K562 (cell line): ENCODE results near the gene RERE. TPM values are rescaled to one million over a fixed set of nuclear protein-coding genes. Genes with fewer than 3 reads are reported as not detected.

ENCODE experiments used
- ATAC-seq: fragments of 200-7000 bp; cut with Tn5 transposase; 3 replicates; pipeline ENCODE4 v1.9.1; 2020; ENCODE audit warnings: moderate library complexity
- BruUV-seq: library from RNA; stranded (reverse); fragments of 400-500 nt; replicated peaks from 2 replicates; lab custom pipeline; 2021; lab: Mats Ljungman, UMichigan
- CTCF ChIA-PET: fragments of 300-600 bp; formaldehyde crosslinking; extraction: SDS; loops from one replicate; lab custom pipeline; 2021; ENCODE audit warnings: low intra/inter-chr PET ratio; lab: Yijun Ruan, JAX
- POLR2A ChIA-PET: fragments of 300-600, 350-650 bp; sonication (Branson Sonifier 250); formaldehyde crosslinking; extraction: SDS; loops from one replicate; lab custom pipeline; 2021; ENCODE audit warnings: antibody characterized with exemption, inconsistent platforms; lab: Yijun Ruan, JAX
- DNase-seq, 4 experiments: peaks; one replicate each; pipeline versions ENCODE4 v3.0.0 to v3.0.0-alpha.2; 2011 to 2018; ENCODE audit warnings: low spot score in 3 of 4, mixed read lengths in 3 of 4; ENCODE audit errors: extremely low read depth in 1 of 4
- FAIRE-seq: peaks from 2 replicates; lab custom pipeline; 2011; peaks lifted over from hg19 to GRCh38; lab: Jason Lieb, UNC
- H2AFZ ChIP-seq: 2 replicates; pipeline ENCODE4 v1.6.0; 2011; ENCODE audit warnings: low read depth, low read length, control low read depth, inconsistent platforms
- H3K27ac ChIP-seq: fragments of 200-600 bp; 3 replicates; pipeline ENCODE4 v1.8.0; 2011; ENCODE audit warnings: low read depth, mild to moderate bottlenecking, control low read depth, inconsistent platforms, low read length, moderate library complexity, mixed read lengths; ENCODE audit errors: extremely low read depth
- H3K27me3 ChIP-seq, 2 experiments: fragments of 300-600 bp in 1 of 2; 2 replicates in 1 of 2; 3 replicates in 1 of 2; pipeline versions ENCODE4 v1.6.0 to v1.8.0; 2011; ENCODE audit warnings: inconsistent platforms in 2 of 2, low read length in 2 of 2, mild to moderate bottlenecking in 1 of 2, mixed read lengths in 1 of 2, moderate library complexity in 1 of 2; ENCODE audit not compliant: control insufficient read depth in 2 of 2, insufficient read depth in 2 of 2
- H3K36me3 ChIP-seq: fragments of 300-600 bp; 3 replicates; pipeline ENCODE4 v1.8.0; 2011; ENCODE audit warnings: mild to moderate bottlenecking, low read length, inconsistent platforms; ENCODE audit not compliant: control insufficient read depth, insufficient read depth
- H3K4me1 ChIP-seq, 2 experiments: fragments of 200-600 bp in 1 of 2; replicated peaks in 1 of 2; 2 replicates in 1 of 2; 3 replicates in 1 of 2; pipeline versions ENCODE4 v1.5.1 to v1.8.0; 2011; ENCODE audit warnings: inconsistent platforms in 2 of 2, low read length in 2 of 2, mild to moderate bottlenecking in 1 of 2, mixed read lengths in 1 of 2, moderate library complexity in 1 of 2; ENCODE audit not compliant: control insufficient read depth in 2 of 2, insufficient read depth in 2 of 2
- H3K4me2 ChIP-seq: 2 replicates; pipeline ENCODE4 v1.6.1; 2011; ENCODE audit warnings: low read length, control low read depth, inconsistent platforms, mixed read lengths; ENCODE audit not compliant: insufficient read depth
- H3K4me3 ChIP-seq: fragments of 200-600 bp; sonication (generic), shearing (Covaris generic); 2 replicates; pipeline ENCODE4 v1.5.1; 2016; ENCODE audit warnings: control low read depth, inconsistent platforms
- H3K79me2 ChIP-seq: fragments of 200-600 bp; 3 replicates; pipeline ENCODE4 v1.8.0; 2011; ENCODE audit warnings: low read length, inconsistent platforms; ENCODE audit not compliant: control insufficient read depth, insufficient read depth
- H3K9ac ChIP-seq, 2 experiments: 2 replicates each; pipeline versions ENCODE4 v1.6.0 to v1.6.1; 2011; ENCODE audit warnings: low read depth in 2 of 2, low read length in 2 of 2, control low read depth in 1 of 2, inconsistent platforms in 1 of 2, mild to moderate bottlenecking in 1 of 2, mixed read lengths in 1 of 2; ENCODE audit not compliant: insufficient read depth in 1 of 2
- H3K9me1 ChIP-seq: one replicate; pipeline ENCODE4 v1.6.0; 2011; ENCODE audit warnings: inconsistent platforms, mild to moderate bottlenecking, low read length, moderate library complexity; ENCODE audit not compliant: control insufficient read depth, insufficient read depth
- H3K9me3 ChIP-seq: replicated peaks from 2 replicates; pipeline ENCODE4 v1.5.1; 2011; ENCODE audit warnings: low read depth, low read length, inconsistent platforms; ENCODE audit not compliant: control insufficient read depth, insufficient read depth
- H4K20me1 ChIP-seq: replicated peaks from 2 replicates; pipeline ENCODE4 v1.6.1; 2011; ENCODE audit warnings: low read length, inconsistent platforms, mixed read lengths; ENCODE audit not compliant: control insufficient read depth, insufficient read depth
- ZFP36 ChIP-seq: fragments of 150-350 bp; IDR thresholded peaks from 2 replicates; pipeline ENCODE4 v1.6.1; 2018; ENCODE audit warnings: low read length, low read depth; ENCODE audit not compliant: partially characterized antibody
- ZNF75A ChIP-seq: fragments of 450-650 bp; formaldehyde crosslinking; IDR thresholded peaks from 2 replicates; pipeline ENCODE4 v1.4.0; 2020; ENCODE audit warnings: mild to moderate bottlenecking
- WGBS: fragments of 100-300 bp; shearing (Covaris generic); methylation state at CpG from one replicate; pipeline ENCODE4 v1.1.6; 2016; ENCODE audit warnings: low coverage, mixed read lengths; ENCODE audit not compliant: insufficient coverage; ENCODE audit errors: missing lambda C conversion rate; 5-methylcytosine and 5-hydroxymethylcytosine counted together
- in situ Hi-C: fragments of 300-500 bp; cut with MboI; formaldehyde crosslinking; loops from 4 replicates; pipeline ENCODE4 v1.15.0; 2018; ENCODE audit warnings: inconsistent platforms, mixed read lengths
- intact Hi-C: fragments of 100-400 bp; cut with micrococcal nuclease; formaldehyde crosslinking; loops from 2 replicates; pipeline ENCODE4 v1.14.2; 2022
- polyA plus RNA-seq, 8 experiments: library from polyadenylated mRNA; depleted of rRNA in 4 of 8; stranded (reverse) in 5 of 8; unstranded in 3 of 8; fragments of >200 nt; fragmentation: Nextera tagmentation in 2 of 8; fragmentation: Illumina TruSeq in 1 of 8; extraction: Ambion mirVana in 2 of 8; extraction: Trizol in 1 of 8; gene quantifications; 2 replicates each; pipeline versions ENCODE4 v1.2.1 to v1.2.3, GENCODE V29; 2011 to 2014; ENCODE audit warnings: inconsistent platforms in 1 of 8, missing spikeins in 1 of 8
- total RNA-seq, 7 experiments: library from RNA; depleted of rRNA in 6 of 7; stranded (reverse); fragments of >200 nt in 6 of 7; fragmentation: Illumina TruSeq in 2 of 7; extraction: Trizol in 2 of 7; gene quantifications; 2 replicates each; pipeline versions ENCODE4 v1.2.1 to v1.2.3, GENCODE V29; 2011 to 2021; ENCODE audit warnings: low replicate concordance in 1 of 7
- TF ChIP-seq, protein P1 (sequence below): sonication (generic); formaldehyde crosslinking; IDR thresholded peaks from 2 replicates; pipeline ENCODE4 v1.8.1; 2023; ENCODE audit warnings: mild to moderate bottlenecking, missing genetic modification reagents
- TF ChIP-seq, protein P2 (sequence below): fragments of 450-650 bp; conservative IDR thresholded peaks from 2 replicates; pipeline ENCODE4 v1.6.1; 2016; ENCODE audit warnings: missing genetic modification characterization, low read depth, mild to moderate bottlenecking, missing compliant biosample characterization, moderate library complexity

The RERE gene
- total and polyA plus RNA-seq, 9 of the 15 experiments (the other 6 are each of a cell fraction or from before 2014, with no cell fraction given): 3.0 to 51.5 (median 13.4) TPM

GRCh38 chr1:8404460-8405370 lies 412.7 kb downstream of the RERE start:
- peaks cover 0 to 12% of the 10 kb centered on the region in 2 experiments; a peak in 3 of 5 replicates for H3K4me1 ChIP-seq
- no peak overlapping the region for H3K9ac ChIP-seq
- H3K27ac ChIP-seq: no peak overlapping the region
- 80% methylated on average over 10 of the region's 10 CpGs for WGBS
- TF ChIP-seq, protein P1, sequence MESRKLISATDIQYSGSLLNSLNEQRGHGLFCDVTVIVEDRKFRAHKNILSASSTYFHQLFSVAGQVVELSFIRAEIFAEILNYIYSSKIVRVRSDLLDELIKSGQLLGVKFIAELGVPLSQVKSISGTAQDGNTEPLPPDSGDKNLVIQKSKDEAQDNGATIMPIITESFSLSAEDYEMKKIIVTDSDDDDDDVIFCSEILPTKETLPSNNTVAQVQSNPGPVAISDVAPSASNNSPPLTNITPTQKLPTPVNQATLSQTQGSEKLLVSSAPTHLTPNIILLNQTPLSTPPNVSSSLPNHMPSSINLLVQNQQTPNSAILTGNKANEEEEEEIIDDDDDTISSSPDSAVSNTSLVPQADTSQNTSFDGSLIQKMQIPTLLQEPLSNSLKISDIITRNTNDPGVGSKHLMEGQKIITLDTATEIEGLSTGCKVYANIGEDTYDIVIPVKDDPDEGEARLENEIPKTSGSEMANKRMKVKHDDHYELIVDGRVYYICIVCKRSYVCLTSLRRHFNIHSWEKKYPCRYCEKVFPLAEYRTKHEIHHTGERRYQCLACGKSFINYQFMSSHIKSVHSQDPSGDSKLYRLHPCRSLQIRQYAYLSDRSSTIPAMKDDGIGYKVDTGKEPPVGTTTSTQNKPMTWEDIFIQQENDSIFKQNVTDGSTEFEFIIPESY (CRISPR knock-in tag): peak; percentile 97
- TF ChIP-seq, protein P2, sequence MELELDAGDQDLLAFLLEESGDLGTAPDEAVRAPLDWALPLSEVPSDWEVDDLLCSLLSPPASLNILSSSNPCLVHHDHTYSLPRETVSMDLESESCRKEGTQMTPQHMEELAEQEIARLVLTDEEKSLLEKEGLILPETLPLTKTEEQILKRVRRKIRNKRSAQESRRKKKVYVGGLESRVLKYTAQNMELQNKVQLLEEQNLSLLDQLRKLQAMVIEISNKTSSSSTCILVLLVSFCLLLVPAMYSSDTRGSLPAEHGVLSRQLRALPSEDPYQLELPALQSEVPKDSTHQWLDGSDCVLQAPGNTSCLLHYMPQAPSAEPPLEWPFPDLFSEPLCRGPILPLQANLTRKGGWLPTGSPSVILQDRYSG (tag): no peak
- peak; percentile 92 for TF ChIP-seq ZNF75A (CRISPR knock-in tag)
- peak; percentile 83 for TF ChIP-seq ZFP36
- no TSS peak for BruUV-seq
- H4K20me1 ChIP-seq: peaks cover 11% of the 10 kb centered on the region; the same call in 1 of the 2 replicates
- H3K4me2 ChIP-seq: no peak overlapping the region
- FAIRE-seq (no peak), ATAC-seq (no peak), DNase-seq (no peak)
- no peak overlapping the region for H3K4me3 ChIP-seq
- intact Hi-C loops (no loop called here), in situ Hi-C loops (no loop called here)
- H2AFZ ChIP-seq: no peak overlapping the region
- POLR2A ChIA-PET: no interaction called here
- no peaks in the 10 kb centered on the region for H3K27me3 ChIP-seq
- peaks cover 6% of the 10 kb centered on the region; the same call in 1 of the 3 replicates for H3K79me2 ChIP-seq
- H3K9me3 ChIP-seq: no peaks in the 10 kb centered on the region
- H3K9me1 ChIP-seq: no peaks in the 10 kb centered on the region
- CTCF ChIA-PET: no interaction called here
- peaks cover 18% of the 10 kb centered on the region; the same call in 2 of the 3 replicates for H3K36me3 ChIP-seq
